Kidney (tissue), 14 donors: ENCODE measurements around the gene TESPA1. TPM values are rescaled to one million over a fixed set of nuclear protein-coding genes. Genes with fewer than 3 reads are reported as not detected.

ENCODE experiments used
- DNase-seq, 5 donors: peaks; one replicate each; pipeline ENCODE4 v3.0.0-alpha.2; 2013 to 2020
- FAIRE-seq: peaks from 2 replicates; lab custom pipeline; 2012; peaks lifted over from hg19 to GRCh38; lab: Jason Lieb, UNC
- H3K27ac ChIP-seq, 2 donors: one replicate each; pipeline ENCODE4 v1.7.0; 2013; ENCODE audit warnings: low read depth in 2 of 2, low read length in 2 of 2, inconsistent platforms in 1 of 2
- H3K27me3 ChIP-seq: one replicate; pipeline ENCODE4 v1.7.1; 2013; ENCODE audit warnings: low read length, inconsistent platforms; ENCODE audit not compliant: control insufficient read depth, insufficient read depth
- H3K36me3 ChIP-seq, 3 donors: one replicate each; pipeline versions ENCODE4 v1.7.0 to v1.7.1; 2013; ENCODE audit warnings: low read length in 3 of 3, control low read depth in 1 of 3, inconsistent platforms in 1 of 3; ENCODE audit not compliant: insufficient read depth in 3 of 3, control insufficient read depth in 2 of 3
- H3K4me1 ChIP-seq, 3 donors: one replicate each; pipeline versions ENCODE4 v1.7.0 to v1.7.1; 2013; ENCODE audit warnings: low read length in 3 of 3, inconsistent platforms in 1 of 3, low read depth in 1 of 3; ENCODE audit not compliant: control insufficient read depth in 2 of 3, insufficient read depth in 2 of 3
- H3K4me3 ChIP-seq, 3 donors: one replicate each; pipeline versions ENCODE4 v1.7.0 to v1.8.1; 2013; ENCODE audit warnings: low read length in 3 of 3, control low read depth in 1 of 3, inconsistent platforms in 1 of 3
- H3K9ac ChIP-seq, 3 donors: one replicate each; pipeline versions ENCODE4 v1.7.0 to v1.7.1; 2013; ENCODE audit warnings: low read length in 3 of 3, control low read depth in 1 of 3, inconsistent platforms in 1 of 3
- H3K9me3 ChIP-seq, 3 donors: one replicate each; pipeline versions ENCODE4 v1.7.0 to v1.7.1; 2013; ENCODE audit warnings: low read length in 3 of 3, control low read depth in 1 of 3, inconsistent platforms in 1 of 3; ENCODE audit not compliant: control insufficient read depth in 2 of 3, insufficient read depth in 1 of 3
- intact Hi-C: fragments of 100-400 bp; cut with DNase I; formaldehyde crosslinking; loops from one replicate; pipeline ENCODE4 v1.11.1; 2022
- polyA plus RNA-seq: library from polyadenylated mRNA; stranded (reverse); fragments of 350-450 nt; fragmentation: Illumina TruSeq; extraction: RNeasy Lipid Tissue Mini Kit (QIAGEN cat#74804); gene quantifications from one replicate; pipeline ENCODE4 v1.2.3, GENCODE V29; 2014; ENCODE audit warnings: low read depth, low replicate concordance; ENCODE audit not compliant: insufficient read depth
- total RNA-seq: library from RNA; stranded (reverse); fragmentation: NEBNext Ultra II Directional; extraction: Animal tissue kit (Norgen Biotek cat#: 25700); gene quantifications from one replicate; pipeline ENCODE4 v1.2.1, GENCODE V29; 2021
- TF ChIP-seq, protein P1 (sequence below): IDR thresholded peaks from 3 replicates; pipeline ENCODE4 v1.5.1; 2012; ENCODE audit warnings: mild to moderate bottlenecking, moderate library complexity, borderline replicate concordance; ENCODE audit not compliant: insufficient read depth; ENCODE audit errors: extremely low read depth
- donor health status: control.
- donor health status: control.
- donor health status: control.
- donor health status: control.
- donor health status: control.
- donor health status: DM: yes; HTN: yes; CAD: no.
- donor health status: Normal renal cell carcinoma (clear cell type).

TESPA1 gene
- total and polyA plus RNA-seq, 2 donors from 2014 or later, result 4.9 TPM; not detected in 1

DNA sequence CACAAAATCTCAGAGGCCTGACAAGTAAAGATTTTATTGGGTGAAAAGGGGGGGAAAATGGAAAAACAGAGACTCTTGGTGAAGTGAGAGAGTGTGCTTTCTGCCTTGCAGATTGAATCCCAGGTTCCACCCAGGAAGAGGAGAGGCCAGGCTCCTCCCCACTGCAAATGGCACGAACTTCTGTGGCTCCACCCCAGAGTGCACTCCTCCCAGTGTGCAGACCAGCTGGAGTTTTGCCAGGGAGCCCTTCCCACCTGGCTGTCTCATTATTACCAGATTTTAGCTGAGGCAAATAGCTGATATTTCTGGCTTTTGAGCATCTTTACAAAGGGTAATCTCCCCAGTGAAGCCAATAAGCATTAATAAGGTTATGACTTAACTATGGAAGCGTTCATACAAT lies 51.9 kb downstream of the TESPA1 start:
- no peaks in the 10 kb centered on the region for H3K4me1 ChIP-seq
- TF ChIP-seq, protein P1, sequence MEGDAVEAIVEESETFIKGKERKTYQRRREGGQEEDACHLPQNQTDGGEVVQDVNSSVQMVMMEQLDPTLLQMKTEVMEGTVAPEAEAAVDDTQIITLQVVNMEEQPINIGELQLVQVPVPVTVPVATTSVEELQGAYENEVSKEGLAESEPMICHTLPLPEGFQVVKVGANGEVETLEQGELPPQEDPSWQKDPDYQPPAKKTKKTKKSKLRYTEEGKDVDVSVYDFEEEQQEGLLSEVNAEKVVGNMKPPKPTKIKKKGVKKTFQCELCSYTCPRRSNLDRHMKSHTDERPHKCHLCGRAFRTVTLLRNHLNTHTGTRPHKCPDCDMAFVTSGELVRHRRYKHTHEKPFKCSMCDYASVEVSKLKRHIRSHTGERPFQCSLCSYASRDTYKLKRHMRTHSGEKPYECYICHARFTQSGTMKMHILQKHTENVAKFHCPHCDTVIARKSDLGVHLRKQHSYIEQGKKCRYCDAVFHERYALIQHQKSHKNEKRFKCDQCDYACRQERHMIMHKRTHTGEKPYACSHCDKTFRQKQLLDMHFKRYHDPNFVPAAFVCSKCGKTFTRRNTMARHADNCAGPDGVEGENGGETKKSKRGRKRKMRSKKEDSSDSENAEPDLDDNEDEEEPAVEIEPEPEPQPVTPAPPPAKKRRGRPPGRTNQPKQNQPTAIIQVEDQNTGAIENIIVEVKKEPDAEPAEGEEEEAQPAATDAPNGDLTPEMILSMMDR, result no peak
- intact Hi-C loops, result no loop called here
- no peak for DNase-seq
- FAIRE-seq, result no peak
- H3K27me3 ChIP-seq, result no peaks in the 10 kb centered on the region
- peaks cover 0 to 9% (median 0%) of the 10 kb centered on the region in 3 donors for H3K9me3 ChIP-seq
- H3K27ac ChIP-seq, result no peak overlapping the region
- no peak overlapping the region for H3K4me3 ChIP-seq
- no peak overlapping the region for H3K9ac ChIP-seq
- H3K36me3 ChIP-seq, result no peaks in the 10 kb centered on the region

DNA sequence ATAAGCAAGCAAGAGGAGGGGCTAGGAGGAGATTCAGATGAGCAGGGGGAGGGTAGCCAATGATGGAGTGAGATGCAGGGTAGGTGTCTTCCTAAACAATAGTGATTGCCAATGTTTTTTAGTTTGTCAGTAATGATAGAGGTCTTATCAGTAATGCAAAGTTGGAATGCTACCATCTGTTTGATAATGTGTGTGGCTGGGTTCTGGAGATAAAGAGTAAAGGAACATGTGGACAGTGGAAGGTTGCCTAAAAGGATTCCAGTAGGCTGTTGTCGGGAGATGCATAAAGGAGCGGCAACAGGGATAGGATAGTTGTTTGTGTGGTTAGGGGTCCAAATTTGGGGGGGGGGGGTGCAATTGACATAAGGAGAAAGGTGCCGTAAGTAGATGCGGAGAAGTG lies 52.5 kb downstream of the TESPA1 start:
- Histone ChIP-seq H3K27me3 (no peaks in the 10 kb centered on the region), H3K9me3 (peaks cover 0 to 9% (median 0%) of the 10 kb centered on the region in 3 donors), H3K36me3 (no peaks in the 10 kb centered on the region), H3K27ac (no peak overlapping the region), H3K4me1 (no peaks in the 10 kb centered on the region), H3K4me3 (no peak overlapping the region), H3K9ac (no peak overlapping the region)
- TF ChIP-seq, protein P1, result no peak
- FAIRE-seq (no peak), DNase-seq (no peak)
- intact Hi-C loops, result no loop called here

GRCh38 chr12:54929998-54930397 lies 54.6 kb downstream of the TESPA1 start:
- TF ChIP-seq, protein P1, result no peak
- Histone ChIP-seq H3K4me3 (no peak overlapping the region), H3K27me3 (no peaks in the 10 kb centered on the region), H3K9ac (no peak overlapping the region), H3K36me3 (no peaks in the 10 kb centered on the region), H3K9me3 (peaks cover 0 to 9% (median 0%) of the 10 kb centered on the region in 3 donors), H3K27ac (no peak overlapping the region), H3K4me1 (no peaks in the 10 kb centered on the region)
- no peak for FAIRE-seq
- DNase-seq, result no peak
- intact Hi-C loops, result no loop called here

DNA sequence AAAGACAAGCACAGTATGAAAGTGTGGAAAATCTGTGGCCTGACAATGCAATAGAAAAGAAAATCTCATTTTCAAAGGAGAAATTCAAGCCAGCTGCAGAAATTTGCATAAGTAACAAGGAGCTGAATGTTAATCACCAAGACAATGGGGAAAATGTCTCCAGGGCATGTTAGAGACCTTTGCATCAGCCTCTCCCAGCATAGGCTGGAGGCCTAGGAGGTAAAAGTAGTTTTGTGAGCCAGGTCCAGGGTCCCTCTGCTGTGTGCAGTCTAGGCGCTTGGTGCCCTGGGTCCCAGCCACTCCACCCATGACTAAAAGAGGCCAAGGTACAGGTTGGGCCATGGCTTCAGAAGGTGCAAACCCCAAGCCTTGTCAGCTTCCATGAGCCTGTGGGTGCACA lies 58.3 kb downstream of the TESPA1 start:
- FAIRE-seq (no peak), DNase-seq (no peak)
- H3K4me3 ChIP-seq, result no peak overlapping the region
- no peaks in the 10 kb centered on the region for H3K27me3 ChIP-seq
- no peak overlapping the region for H3K9ac ChIP-seq
- no peaks in the 10 kb centered on the region for H3K36me3 ChIP-seq
- TF ChIP-seq, protein P1, result no peak
- no peak overlapping the region for H3K27ac ChIP-seq
- H3K9me3 ChIP-seq, result peaks cover 0 to 9% (median 0%) of the 10 kb centered on the region in 3 donors
- intact Hi-C loops, result no loop called here
- H3K4me1 ChIP-seq, result no peaks in the 10 kb centered on the region
